SJCRH30 (cell line): ENCODE results near the gene LRRC17. TPM values are rescaled to one million over a fixed set of nuclear protein-coding genes. Genes with fewer than 3 reads are reported as not detected.
"Not testable (repeated sequence)": the region's sequence is repeated elsewhere in the genome, so short reads cannot be mapped to it uniquely, and the experiment has no call there.

Experiments
- DNase-seq, 2 experiments: peaks; one replicate each; pipeline ENCODE4 v3.0.0-alpha.2; 2015 to 2020
- H3K27ac ChIP-seq: fragments of 250-450 bp; sonication (Bioruptor Pico); 2 replicates; pipeline ENCODE4 v1.5.1; 2020; ENCODE audit warnings: mild to moderate bottlenecking, moderate library complexity
- H3K27me3 ChIP-seq: fragments of 250-450 bp; sonication (Bioruptor Pico); 2 replicates; pipeline ENCODE4 v1.5.1; 2020; ENCODE audit warnings: mild to moderate bottlenecking, moderate library complexity
- H3K36me3 ChIP-seq: fragments of 250-450 bp; sonication (Bioruptor Pico); 2 replicates; pipeline ENCODE4 v1.5.1; 2020; ENCODE audit warnings: mild to moderate bottlenecking, moderate library complexity
- H3K4me1 ChIP-seq: fragments of 250-450 bp; sonication (Bioruptor Pico); 2 replicates; pipeline ENCODE4 v1.5.1; 2020; ENCODE audit warnings: mild to moderate bottlenecking, moderate library complexity
- H3K4me3 ChIP-seq: fragments of 250-450 bp; sonication (Bioruptor Pico); 2 replicates; pipeline ENCODE4 v1.5.1; 2020; ENCODE audit warnings: mild to moderate bottlenecking, moderate library complexity
- H3K9me3 ChIP-seq: fragments of 250-450 bp; sonication (Bioruptor Pico); replicated peaks from 2 replicates; pipeline ENCODE4 v1.5.1; 2020; ENCODE audit warnings: mild to moderate bottlenecking, moderate library complexity
- total RNA-seq: library from RNA; depleted of rRNA; stranded (reverse); fragments of >200 nt; shearing (Covaris generic); gene quantifications from 2 replicates; pipeline ENCODE4 v1.2.3, GENCODE V29; 2014

The LRRC17 gene
- total RNA-seq, 1 experiment from 2014 or later = 67.1 TPM

- Histone ChIP-seq H3K4me1 (no peaks in the 10 kb centered on the region), H3K27ac (no peak overlapping the region), H3K27me3 (no peaks in the 10 kb centered on the region), H3K36me3 (peaks cover 33% of the 10 kb centered on the region), H3K9me3 (no peaks in the 10 kb centered on the region), H3K4me3 (no peak overlapping the region)
- DNase-seq = no peak
Observed at GRCh38 chr7:102943423-102944169, 30.8 kb downstream of the LRRC17 start.

- H3K27ac ChIP-seq = no peak overlapping the region
- H3K27me3 ChIP-seq = no peaks in the 10 kb centered on the region
- H3K36me3 ChIP-seq = peaks cover 31% of the 10 kb centered on the region
- H3K4me3 ChIP-seq = no peak overlapping the region
- no peak for DNase-seq
- no peaks in the 10 kb centered on the region for H3K9me3 ChIP-seq
- no peaks in the 10 kb centered on the region for H3K4me1 ChIP-seq
Observed at GRCh38 chr7:102944241-102944640, 31.4 kb downstream of the LRRC17 start.

GRCh38 chr7:102951839-102952238 lies 39.0 kb downstream of the LRRC17 start:
- no peaks in the 10 kb centered on the region for H3K27me3 ChIP-seq
- no peaks in the 10 kb centered on the region for H3K4me1 ChIP-seq
- no peak for DNase-seq
- H3K4me3 ChIP-seq = no peak overlapping the region
- peaks cover 27% of the 10 kb centered on the region for H3K9me3 ChIP-seq
- H3K27ac ChIP-seq = no peak overlapping the region
- peaks cover 4% of the 10 kb centered on the region; the same call in 1 of the 2 replicates for H3K36me3 ChIP-seq

DNA sequence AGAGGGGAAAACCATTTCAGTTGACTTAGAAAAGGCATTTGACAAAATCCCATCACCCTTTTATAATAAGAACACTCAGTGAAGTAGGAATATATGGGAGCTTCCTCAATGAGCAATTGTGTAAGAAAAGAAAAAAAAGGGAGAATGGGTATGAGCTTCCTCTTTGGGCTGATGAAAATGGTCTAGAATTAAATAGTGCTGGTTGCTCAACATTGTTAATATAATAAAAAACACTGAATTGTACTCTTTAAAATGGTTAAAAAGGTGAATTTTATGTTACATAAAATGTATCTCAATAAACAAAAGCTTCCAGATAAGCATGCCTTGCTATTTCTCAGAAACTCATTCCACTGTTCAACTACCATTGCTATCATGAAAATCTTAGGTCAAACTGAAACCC lies 40.6 kb downstream of the LRRC17 start:
- no peak overlapping the region for H3K27ac ChIP-seq
- no peak overlapping the region for H3K4me3 ChIP-seq
- DNase-seq = no peak
- no peaks in the 10 kb centered on the region for H3K4me1 ChIP-seq
- H3K9me3 ChIP-seq = peaks cover 36% of the 10 kb centered on the region
- H3K27me3 ChIP-seq = no peaks in the 10 kb centered on the region
- 0 out of 2 replicates have a peak, but pooled peaks cover 2% of the 10 kb centered on the region for H3K36me3 ChIP-seq

DNA sequence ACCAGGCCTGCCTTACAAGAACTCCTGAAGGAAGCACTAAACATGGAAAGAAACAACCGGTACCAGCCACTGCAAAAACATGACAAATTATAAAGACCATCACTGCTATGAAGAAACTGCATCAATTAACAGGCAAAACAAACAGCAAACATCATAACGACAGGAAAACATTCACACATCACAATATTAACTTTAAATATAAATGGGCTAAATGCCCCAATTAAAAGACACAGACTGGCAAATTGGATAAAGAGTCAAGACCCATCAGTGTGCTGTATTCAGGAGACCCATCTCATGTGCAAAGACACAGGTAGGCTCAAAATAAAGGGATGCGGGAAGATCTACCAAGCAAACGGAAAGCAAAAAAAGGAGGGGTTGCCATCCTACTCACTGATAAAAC lies 41.6 kb downstream of the LRRC17 start:
- not testable (repeated sequence) for DNase-seq, H3K27ac ChIP-seq, H3K4me1 ChIP-seq, H3K36me3 ChIP-seq, H3K27me3 ChIP-seq, H3K4me3 ChIP-seq
- peaks cover 36% of the 10 kb centered on the region for H3K9me3 ChIP-seq

- not testable (repeated sequence) for H3K4me3 ChIP-seq, H3K27me3 ChIP-seq, DNase-seq, H3K27ac ChIP-seq, H3K36me3 ChIP-seq, H3K4me1 ChIP-seq
- peaks cover 35% of the 10 kb centered on the region for H3K9me3 ChIP-seq
Observed at GRCh38 chr7:102958004-102958403, 45.2 kb downstream of the LRRC17 start.

GRCh38 chr7:102961993-102962392 lies 49.2 kb downstream of the LRRC17 start:
- not testable (repeated sequence) for H3K36me3 ChIP-seq, H3K27ac ChIP-seq, H3K4me1 ChIP-seq, H3K27me3 ChIP-seq, DNase-seq, H3K4me3 ChIP-seq
- peaks cover 12% of the 10 kb centered on the region for H3K9me3 ChIP-seq

DNA sequence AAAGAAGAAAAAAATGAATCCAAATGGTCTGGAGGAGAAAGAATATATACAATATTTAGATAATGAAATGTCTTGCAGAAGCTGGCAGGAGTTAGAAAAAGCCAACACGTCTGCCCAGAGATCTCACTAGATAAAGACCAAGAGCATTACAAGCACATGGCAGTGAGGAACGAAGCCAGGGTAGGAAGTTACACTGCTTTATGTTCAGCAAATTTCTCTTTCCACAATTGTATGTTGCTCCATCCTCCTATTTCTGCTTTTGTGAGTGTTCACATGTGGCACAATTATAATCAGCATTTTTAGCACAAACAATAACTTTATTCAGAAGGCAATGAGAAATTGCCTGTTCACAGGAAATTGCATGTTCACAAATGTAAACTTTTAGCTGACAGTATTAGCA lies 53.7 kb downstream of the LRRC17 start:
- H3K27me3 ChIP-seq = no peaks in the 10 kb centered on the region
- 0 out of 2 replicates have a peak, but pooled peaks cover 4% of the 10 kb centered on the region for H3K9me3 ChIP-seq
- no peak overlapping the region for H3K27ac ChIP-seq

DNA sequence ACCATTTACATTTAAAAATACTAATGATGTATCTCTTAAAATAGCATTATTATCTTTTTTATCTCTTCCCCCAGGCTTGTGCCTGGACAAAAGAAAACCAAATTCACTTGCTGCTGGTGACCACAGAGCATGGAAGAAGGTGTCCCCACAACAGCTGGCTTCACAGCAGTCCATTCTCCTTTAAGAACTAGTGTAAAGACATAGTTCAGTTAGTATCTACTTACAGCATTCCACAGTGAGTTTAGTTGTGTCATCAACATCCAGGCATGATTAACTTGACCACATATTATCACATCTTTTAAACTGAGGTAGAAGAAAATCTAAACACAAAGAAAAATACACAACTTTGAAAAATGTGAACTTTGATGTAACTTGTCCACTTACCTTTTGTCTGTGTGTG lies 55.0 kb downstream of the LRRC17 start:
- peaks cover 12% of the 10 kb centered on the region for H3K4me1 ChIP-seq
- H3K4me3 ChIP-seq = no peak overlapping the region
- DNase-seq = peak; percentile 32 to 59
- H3K27me3 ChIP-seq = no peaks in the 10 kb centered on the region
- no peaks in the 10 kb centered on the region for H3K36me3 ChIP-seq
- H3K9me3 ChIP-seq = no peaks in the 10 kb centered on the region
- H3K27ac ChIP-seq = no peak overlapping the region

More for the DNA sequence above, 53.7 kb downstream of the LRRC17 start:
- no peak for DNase-seq
- H3K4me3 ChIP-seq = no peak overlapping the region
- no peaks in the 10 kb centered on the region for H3K36me3 ChIP-seq
- H3K4me1 ChIP-seq = peaks cover 12% of the 10 kb centered on the region

GRCh38 chr7:102973096-102973802 lies 60.4 kb downstream of the LRRC17 start:
- H3K27me3 ChIP-seq = no peaks in the 10 kb centered on the region
- H3K4me3 ChIP-seq = no peak overlapping the region
- DNase-seq = no peak
- no peak overlapping the region for H3K27ac ChIP-seq
- no peaks in the 10 kb centered on the region for H3K36me3 ChIP-seq
- peaks cover 6% of the 10 kb centered on the region; the same call in 1 of the 2 replicates for H3K9me3 ChIP-seq
- H3K4me1 ChIP-seq = peaks cover 2% of the 10 kb centered on the region; the same call in 1 of the 2 replicates

DNA sequence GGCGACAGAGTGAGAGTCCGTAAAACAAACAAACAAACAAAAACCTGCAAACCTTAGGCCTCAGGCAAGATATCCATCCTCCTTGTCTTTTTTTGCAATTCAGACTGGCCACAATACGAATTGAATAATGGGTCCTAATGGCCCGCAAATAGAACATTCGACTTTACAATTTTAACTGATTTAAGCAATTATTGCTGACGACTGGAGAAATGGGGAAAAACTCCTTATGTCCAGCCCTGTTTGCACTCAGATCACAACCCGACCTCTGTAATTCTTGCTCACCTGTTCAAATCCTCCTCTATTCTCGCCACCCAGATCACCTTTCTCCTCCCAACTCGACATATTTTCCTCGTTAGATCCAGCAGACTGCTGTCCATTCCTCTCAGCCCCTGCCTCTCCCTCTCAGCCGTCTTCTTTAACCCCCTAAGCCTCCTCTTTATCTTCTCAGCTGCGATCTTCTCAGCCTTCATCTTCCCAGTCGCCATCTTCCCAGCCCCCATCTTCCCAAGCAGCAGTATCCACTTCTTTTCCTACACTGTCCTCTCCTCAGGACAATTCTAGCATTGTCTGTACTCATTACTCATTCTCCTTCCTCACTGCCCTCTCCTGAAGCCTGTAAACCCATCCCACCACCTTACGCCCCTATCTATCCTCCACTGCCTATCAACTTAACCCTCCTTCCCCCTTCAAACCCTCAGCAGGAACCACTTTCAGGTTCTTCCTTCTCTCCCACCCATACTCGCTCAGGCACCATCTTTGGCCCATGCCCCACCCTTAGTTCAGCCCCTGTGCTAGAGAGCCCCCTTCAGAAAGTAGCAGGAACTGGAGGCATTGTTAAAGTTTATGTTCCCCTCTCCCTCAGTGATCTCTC lies 61.8 kb downstream of the LRRC17 start:
- H3K9me3 ChIP-seq = peaks cover 6% of the 10 kb centered on the region; the same call in 1 of the 2 replicates
- no peak overlapping the region for H3K4me3 ChIP-seq
- H3K27ac ChIP-seq = no peak overlapping the region
- no peaks in the 10 kb centered on the region for H3K4me1 ChIP-seq
- no peaks in the 10 kb centered on the region for H3K27me3 ChIP-seq
- peak; percentile 45 to 60 for DNase-seq
- no peaks in the 10 kb centered on the region for H3K36me3 ChIP-seq

DNA sequence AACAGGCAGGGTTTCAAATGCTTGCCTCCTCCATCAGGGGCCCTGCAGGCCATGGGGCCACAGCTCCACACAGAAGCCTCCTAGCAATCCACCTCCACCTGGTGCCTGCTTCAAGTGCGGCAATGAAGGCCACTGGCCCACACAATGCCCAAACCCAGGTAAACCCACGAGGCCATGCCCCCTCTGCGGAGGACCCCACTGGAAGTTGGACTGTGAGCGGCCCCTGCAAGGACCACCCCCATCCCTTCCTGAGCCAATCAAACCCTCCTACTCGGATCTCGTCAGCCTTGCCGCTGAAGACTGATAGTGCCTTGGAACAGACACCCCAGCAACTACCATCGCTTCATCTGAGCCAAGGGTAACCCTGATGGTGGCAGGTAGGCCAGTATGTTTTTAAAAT lies 63.1 kb downstream of the LRRC17 start:
- no peaks in the 10 kb centered on the region for H3K4me1 ChIP-seq
- no peak overlapping the region for H3K4me3 ChIP-seq
- no peaks in the 10 kb centered on the region for H3K27me3 ChIP-seq
- H3K27ac ChIP-seq = no peak overlapping the region
- H3K36me3 ChIP-seq = no peaks in the 10 kb centered on the region
- H3K9me3 ChIP-seq = peaks cover 6% of the 10 kb centered on the region; the same call in 1 of the 2 replicates
- no peak for DNase-seq

DNA sequence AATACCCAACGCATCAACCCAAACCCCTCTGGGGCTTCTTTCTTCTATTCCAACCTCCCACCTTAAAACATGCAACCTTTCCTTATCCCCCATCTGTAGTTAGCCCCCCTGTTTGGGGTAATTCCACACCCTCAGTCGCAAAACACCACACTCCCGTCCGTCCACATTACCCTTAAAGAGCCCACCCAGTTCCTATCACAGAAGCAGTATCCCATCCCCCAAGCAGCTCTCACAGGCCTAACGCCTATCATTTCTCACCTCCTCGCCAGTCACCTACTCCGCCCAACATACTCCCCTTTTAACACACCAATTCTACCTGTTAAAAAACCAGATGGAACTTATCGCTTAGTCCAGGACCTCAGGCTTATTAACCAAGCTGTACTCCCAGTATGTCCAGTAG lies 63.7 kb downstream of the LRRC17 start:
- Histone ChIP-seq H3K36me3 (no peaks in the 10 kb centered on the region), H3K27ac (no peak overlapping the region), H3K4me1 (no peaks in the 10 kb centered on the region), H3K9me3 (peaks cover 6% of the 10 kb centered on the region; the same call in 1 of the 2 replicates), H3K27me3 (no peaks in the 10 kb centered on the region), H3K4me3 (no peak overlapping the region)
- DNase-seq = no peak

GRCh38 chr7:102977586-102977985 lies 64.8 kb downstream of the LRRC17 start:
- H3K9me3 ChIP-seq, H3K36me3 ChIP-seq, H3K27me3 ChIP-seq, H3K4me1 ChIP-seq, DNase-seq, H3K4me3 ChIP-seq, H3K27ac ChIP-seq: not testable (repeated sequence)

GRCh38 chr7:102978284-102978683 lies 65.5 kb downstream of the LRRC17 start:
- Histone ChIP-seq H3K4me1 (no peaks in the 10 kb centered on the region), H3K9me3 (peaks cover 6% of the 10 kb centered on the region; the same call in 1 of the 2 replicates), H3K36me3 (no peaks in the 10 kb centered on the region), H3K4me3 (no peak overlapping the region), H3K27ac (no peak overlapping the region), H3K27me3 (no peaks in the 10 kb centered on the region)
- no peak for DNase-seq
